ENCODE data around the gene DLG2. TPM values are rescaled to one million over a fixed set of nuclear protein-coding genes. Genes with fewer than 3 reads are reported as not detected.

Gene DLG2
- total and polyA plus RNA-seq, 2 of the 4 experiments (the other 2 are of a cell fraction) = 0.31 to 0.36 TPM

- no peak for DNase-seq
Measured at GRCh38 chr11:84963240-84963639, 663.9 kb downstream of the DLG2 start.

More at GRCh38 chr11:84963240-84963639, 663.9 kb downstream of the DLG2 start:
- no peak overlapping the region for H3K4ac ChIP-seq (ENCODE audit: low read depth, low read length)
- H2AK5ac ChIP-seq (ENCODE audit: low read depth, low read length) = no peak overlapping the region
- no CpG with 5 or more reads among the region's 1 CpG for WGBS, 2 experiments (ENCODE audit: extremely low coverage in 2 of 2, insufficient read length in 1 of 2)
- ATAC-seq (ENCODE audit: low read depth) = no peak
- POLR2A ChIA-PET (ENCODE audit: unreplicated experiment) = no interaction called here
- no peak overlapping the region for H2AFZ ChIP-seq (replicated peaks; ENCODE audit: low read length, poor library complexity)
- no peaks in the 10 kb centered on the region for H3K9me1 ChIP-seq (ENCODE audit: insufficient read depth, low read length)
- no peak overlapping the region for H3K9ac ChIP-seq (ENCODE audit: low read depth, low read length)
- no peaks in the 10 kb centered on the region for H3K4me1 ChIP-seq (ENCODE audit: control insufficient read depth, insufficient read depth, low read length)
- no peak overlapping the region for H4K8ac ChIP-seq (ENCODE audit: low read depth in 2 of 2, low read length in 2 of 2)
- no peak overlapping the region for H3K14ac ChIP-seq (replicated peaks; ENCODE audit: low read depth, low read length)
- CTCF ChIA-PET = no interaction called here
- no peak overlapping the region for H2BK15ac ChIP-seq (ENCODE audit: low read depth, low read length)
- no peak overlapping the region for H3K4me3 ChIP-seq (ENCODE audit: insufficient read depth, low read depth, low read length)
- H3K79me1 ChIP-seq (ENCODE audit: low read depth in 1 of 2, low read length in 2 of 2) = no peaks in the 10 kb centered on the region
- H4K91ac ChIP-seq (ENCODE audit: insufficient read depth, low read depth, low read length) = no peak overlapping the region
- no peak for TF ChIP-seq CTCF (conservative IDR thresholded peaks at IDR 0.05; ENCODE audit: low read depth, low read length)
- no peak for TF ChIP-seq MXI1 (IDR thresholded peaks at IDR 0.05; ENCODE audit: borderline replicate concordance, low read depth, low read length)
- TF ChIP-seq USF2 (IDR thresholded peaks at IDR 0.05; ENCODE audit: low read depth, low read length) = no peak
- TF ChIP-seq RCOR1 (IDR thresholded peaks at IDR 0.05; ENCODE audit: insufficient replicate concordance, low read length) = no peak
- no peak for TF ChIP-seq CHD1 (IDR thresholded peaks at IDR 0.05; ENCODE audit: low read depth, low read length)
- no peak for TF ChIP-seq RAD21 (IDR thresholded peaks at IDR 0.05; ENCODE audit: low read length)
- no peak for TF ChIP-seq POLR2A (IDR thresholded peaks at IDR 0.05; ENCODE audit: low read depth, low read length)
- no peak for TF ChIP-seq FOS (IDR thresholded peaks at IDR 0.05; ENCODE audit: low read depth, low read length)
- TF ChIP-seq RFX5 (IDR thresholded peaks at IDR 0.05; ENCODE audit: low read depth, low read length) = no peak
- no peak for TF ChIP-seq BHLHE40 (IDR thresholded peaks at IDR 0.05; ENCODE audit: low read depth, low read length)
- TF ChIP-seq MAFK (IDR thresholded peaks at IDR 0.05; ENCODE audit: low read depth, low read length) = no peak
- TF ChIP-seq MAZ (IDR thresholded peaks at IDR 0.05; ENCODE audit: borderline replicate concordance, low read depth, low read length) = no peak
- no peak for TF ChIP-seq CEBPB (IDR thresholded peaks at IDR 0.05; ENCODE audit: low read depth, low read length)
- TF ChIP-seq SMC3 (IDR thresholded peaks at IDR 0.05; ENCODE audit: low read depth, low read length) = no peak
- TF ChIP-seq NFE2L2 (IDR thresholded peaks at IDR 0.05; ENCODE audit: low read depth, low read length) = no peak
- TF ChIP-seq ELK1 (IDR thresholded peaks at IDR 0.05; ENCODE audit: borderline replicate concordance, low read depth, low read length) = no peak
- no peak overlapping the region for H3K23ac ChIP-seq (ENCODE audit: low read depth, low read length)
- intact Hi-C loops (cut with micrococcal nuclease) (no loop called here), in situ Hi-C loops (cut with MboI; ENCODE audit: low sequenced_read_pairs) (no loop called here), dilution Hi-C loops (cut with HindIII; ENCODE audit: low sequenced_read_pairs, unreplicated experiment) (no loop called here)
- H4K5ac ChIP-seq (ENCODE audit: low read depth, low read length) = no peak overlapping the region
- no peak overlapping the region for H3K4me2 ChIP-seq (ENCODE audit: low read depth, low read length)
- H2AK9ac ChIP-seq (replicated peaks; ENCODE audit: low read depth, low read length, poor library complexity) = no peak overlapping the region
- H2BK20ac ChIP-seq (ENCODE audit: low read depth, low read length) = no peak overlapping the region
- BruUV-seq (replicated peaks) = no TSS peak
- H3K18ac ChIP-seq (ENCODE audit: low read depth, low read length) = no peak overlapping the region
- H3K27ac ChIP-seq (ENCODE audit: insufficient read depth, low read length) = no peak overlapping the region
- no peaks in the 10 kb centered on the region for H4K20me1 ChIP-seq (ENCODE audit: insufficient read depth, low read length)
- no peak overlapping the region for H2BK5ac ChIP-seq (ENCODE audit: low read depth, low read length, poor library complexity, severe bottlenecking)
- no peak overlapping the region for H3K56ac ChIP-seq (ENCODE audit: extremely low read depth, insufficient read depth, low read length)
- no peak overlapping the region for H2BK120ac ChIP-seq (ENCODE audit: low read depth, low read length)
- H3K36me3 ChIP-seq (ENCODE audit: control insufficient read depth, insufficient read depth, low read length) = no peaks in the 10 kb centered on the region
- no peaks in the 10 kb centered on the region for H3K9me3 ChIP-seq (ENCODE audit: control insufficient read depth, insufficient read depth, low read length)
- H3K27me3 ChIP-seq (ENCODE audit: control insufficient read depth, insufficient read depth, low read length) = no peaks in the 10 kb centered on the region; the same call in 1 of the 2 replicates

Measured in IMR-90 (cell line).